ENCODE data around the gene SUN2.

DNA sequence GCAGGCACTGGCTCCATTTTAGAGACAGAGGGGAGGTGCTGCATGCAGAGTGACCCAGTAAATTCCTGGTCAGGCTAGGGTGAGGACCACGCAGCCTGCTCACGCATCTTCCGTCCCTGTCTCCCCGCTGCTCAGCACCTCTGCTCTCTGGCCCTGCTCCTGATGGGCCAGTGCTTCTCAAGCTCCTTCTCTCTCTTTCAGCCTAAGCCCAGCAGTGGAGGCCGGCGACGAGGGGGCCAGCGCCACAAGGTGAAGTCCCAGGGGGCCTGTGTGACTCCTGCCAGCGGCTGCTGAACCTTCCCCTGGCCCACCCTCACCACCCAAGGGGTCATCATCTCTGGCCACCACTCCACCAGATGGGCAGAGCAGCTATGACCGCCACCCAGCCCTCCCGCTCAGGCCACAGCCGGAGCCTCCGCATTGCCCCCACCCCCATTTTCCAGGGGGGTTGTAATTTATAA, 25.4 kb downstream of the SUN2 start:
- TF ChIP-seq, protein P1, sequence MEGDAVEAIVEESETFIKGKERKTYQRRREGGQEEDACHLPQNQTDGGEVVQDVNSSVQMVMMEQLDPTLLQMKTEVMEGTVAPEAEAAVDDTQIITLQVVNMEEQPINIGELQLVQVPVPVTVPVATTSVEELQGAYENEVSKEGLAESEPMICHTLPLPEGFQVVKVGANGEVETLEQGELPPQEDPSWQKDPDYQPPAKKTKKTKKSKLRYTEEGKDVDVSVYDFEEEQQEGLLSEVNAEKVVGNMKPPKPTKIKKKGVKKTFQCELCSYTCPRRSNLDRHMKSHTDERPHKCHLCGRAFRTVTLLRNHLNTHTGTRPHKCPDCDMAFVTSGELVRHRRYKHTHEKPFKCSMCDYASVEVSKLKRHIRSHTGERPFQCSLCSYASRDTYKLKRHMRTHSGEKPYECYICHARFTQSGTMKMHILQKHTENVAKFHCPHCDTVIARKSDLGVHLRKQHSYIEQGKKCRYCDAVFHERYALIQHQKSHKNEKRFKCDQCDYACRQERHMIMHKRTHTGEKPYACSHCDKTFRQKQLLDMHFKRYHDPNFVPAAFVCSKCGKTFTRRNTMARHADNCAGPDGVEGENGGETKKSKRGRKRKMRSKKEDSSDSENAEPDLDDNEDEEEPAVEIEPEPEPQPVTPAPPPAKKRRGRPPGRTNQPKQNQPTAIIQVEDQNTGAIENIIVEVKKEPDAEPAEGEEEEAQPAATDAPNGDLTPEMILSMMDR (IDR thresholded peaks at IDR 0.05; ENCODE audit: low read depth, low read length) = no peak
- no peak for TF ChIP-seq EZH2phosphoT487 (IDR thresholded peaks at IDR 0.05; ENCODE audit: low read depth)
